Eye (tissue), 1 donor: ENCODE data around the gene ZFR.
"Not testable (repeated sequence)": the region's sequence is repeated elsewhere in the genome, so short reads cannot be mapped to it uniquely, and the experiment has no call there.

ENCODE experiments used
- DNase-seq: peaks from one replicate; pipeline ENCODE4 v3.0.0-alpha.2; 2015

Gene ZFR

GRCh38 chr5:32355686-32356085, 88.9 kb downstream of the ZFR start:
- no peak for DNase-seq

DNA sequence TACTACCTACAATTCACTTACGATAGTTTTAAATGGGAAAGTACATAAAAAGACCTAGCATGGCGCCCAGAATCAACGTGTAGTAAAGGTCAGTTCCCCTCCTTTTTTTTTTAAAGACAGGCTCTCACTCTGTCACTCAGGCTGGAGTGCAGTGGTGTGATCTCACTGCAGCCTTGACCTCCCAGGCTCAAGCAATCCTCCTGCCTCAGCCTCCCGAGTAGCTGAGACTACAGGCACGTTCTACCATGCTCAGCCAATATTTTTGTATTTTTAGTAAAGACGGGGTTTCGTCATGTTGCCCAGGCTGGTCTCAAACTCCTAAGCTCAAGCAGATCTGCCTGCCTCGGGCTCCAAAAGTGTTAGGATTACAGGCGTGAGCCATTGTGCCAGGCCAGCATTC, 91.1 kb downstream of the ZFR start:
- DNase-seq, result no peak

DNA sequence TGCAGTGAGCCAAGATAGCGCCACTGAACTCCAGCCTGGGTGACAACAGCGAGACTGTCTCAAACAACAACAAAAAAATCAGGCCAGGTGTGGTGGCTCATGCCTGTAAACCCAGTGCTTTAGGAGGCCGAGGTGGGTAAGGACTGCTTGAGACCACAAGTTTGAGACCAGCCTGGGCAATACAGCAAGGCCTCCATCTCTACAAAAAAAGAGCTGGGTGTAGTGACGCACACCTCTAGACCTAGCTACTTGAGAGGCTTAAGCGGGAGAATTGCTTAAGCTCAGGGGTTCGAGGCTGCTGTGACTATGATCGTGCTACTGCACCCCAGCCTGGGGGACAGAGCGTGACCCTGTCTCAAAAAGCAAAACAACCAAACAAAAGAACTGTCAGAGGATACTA, 91.9 kb downstream of the ZFR start:
- DNase-seq, result no peak

GRCh38 chr5:32346869-32347268, 97.7 kb downstream of the ZFR start:
- DNase-seq, result no peak

DNA sequence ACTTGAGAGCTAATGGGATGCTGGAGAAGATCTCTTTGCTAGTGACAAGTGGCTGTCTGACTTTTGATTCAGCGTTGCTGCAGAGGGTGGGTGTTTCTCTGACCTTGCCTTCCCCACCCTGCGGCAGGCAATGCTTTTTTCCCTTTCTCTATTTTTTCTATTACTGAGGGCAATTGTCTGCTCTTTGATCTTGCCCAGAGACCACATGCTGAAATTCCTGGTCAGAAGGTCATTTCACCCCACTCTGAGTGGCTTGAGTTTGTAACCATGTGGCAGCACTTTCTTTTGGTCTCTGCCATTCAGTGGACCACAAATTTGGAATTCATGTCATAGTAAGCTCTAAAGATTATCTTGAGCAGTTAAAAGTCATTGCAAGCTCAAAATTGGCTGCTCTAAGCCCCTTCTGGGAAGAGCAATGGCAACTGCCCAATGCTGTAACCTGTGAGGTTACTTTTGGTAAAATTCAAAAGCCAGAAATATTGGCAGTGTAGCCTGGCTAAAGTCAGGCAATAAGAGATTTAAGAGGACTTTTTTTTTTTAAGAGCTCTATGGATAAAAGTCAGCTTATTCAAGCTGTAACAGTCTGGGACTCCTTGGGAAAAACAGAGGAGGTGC, 101.4 kb downstream of the ZFR start:
- DNase-seq, result no peak

- DNase-seq, result no peak
Measured at GRCh38 chr5:32342656-32343055, 101.9 kb downstream of the ZFR start.

GRCh38 chr5:32339878-32340277, 104.7 kb downstream of the ZFR start:
- no peak for DNase-seq

DNA sequence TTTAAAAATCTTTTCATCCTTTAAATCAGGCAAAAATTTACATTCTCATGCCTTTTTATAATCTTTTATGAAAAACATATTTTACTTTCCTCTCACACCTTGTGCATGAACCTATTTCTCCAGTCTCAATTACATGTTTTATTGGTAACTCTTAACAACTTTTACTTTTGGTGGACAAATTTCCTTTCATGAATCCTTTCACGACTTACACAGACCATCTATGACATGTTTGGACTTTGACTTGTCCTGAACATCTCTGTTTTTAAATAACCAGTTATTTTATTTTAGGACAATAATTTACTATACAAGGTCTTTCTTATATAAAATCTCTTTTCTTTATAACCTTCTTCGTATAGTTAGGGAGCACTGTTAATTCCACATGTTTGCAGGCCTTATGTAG, 105.3 kb downstream of the ZFR start:
- DNase-seq, result peak; percentile 51

DNA sequence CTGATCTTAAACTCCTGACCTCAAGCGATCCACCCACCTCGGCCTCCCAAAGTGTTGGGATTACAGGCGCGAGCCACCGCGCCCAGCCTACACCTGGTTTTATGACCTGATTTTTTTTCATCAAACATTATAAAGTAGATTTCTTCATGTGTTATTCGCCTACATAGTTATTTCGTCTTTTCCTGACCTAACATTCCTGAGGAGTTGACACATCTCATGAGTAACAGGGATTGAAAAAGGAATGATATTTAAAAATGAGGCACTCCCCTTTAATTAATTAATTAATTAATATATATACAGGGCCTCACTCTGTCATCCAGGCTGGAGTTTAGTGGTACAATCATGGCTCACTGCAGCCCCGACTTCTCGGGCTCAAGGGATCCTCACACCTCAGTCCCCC, 111.6 kb downstream of the ZFR start:
- no peak for DNase-seq

GRCh38 chr5:32332361-32332760, 112.2 kb downstream of the ZFR start:
- no peak for DNase-seq

DNA sequence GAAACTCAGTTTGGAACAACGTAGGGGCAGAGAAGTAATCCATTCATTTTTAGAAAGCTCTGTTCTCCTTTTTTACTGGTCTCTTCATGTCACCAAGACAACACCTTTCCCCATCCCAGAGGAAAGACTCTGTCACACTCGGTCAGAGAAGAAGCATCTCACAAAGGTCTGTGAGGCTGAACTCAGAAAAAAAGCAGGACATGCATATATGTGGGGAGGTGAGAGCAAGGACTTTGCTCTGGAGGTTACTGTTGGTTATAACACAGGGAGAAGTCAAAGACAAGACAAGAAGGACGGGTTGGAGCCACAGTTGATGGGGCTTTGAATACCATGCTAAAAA, 112.6 kb downstream of the ZFR start:
- no peak for DNase-seq

DNA sequence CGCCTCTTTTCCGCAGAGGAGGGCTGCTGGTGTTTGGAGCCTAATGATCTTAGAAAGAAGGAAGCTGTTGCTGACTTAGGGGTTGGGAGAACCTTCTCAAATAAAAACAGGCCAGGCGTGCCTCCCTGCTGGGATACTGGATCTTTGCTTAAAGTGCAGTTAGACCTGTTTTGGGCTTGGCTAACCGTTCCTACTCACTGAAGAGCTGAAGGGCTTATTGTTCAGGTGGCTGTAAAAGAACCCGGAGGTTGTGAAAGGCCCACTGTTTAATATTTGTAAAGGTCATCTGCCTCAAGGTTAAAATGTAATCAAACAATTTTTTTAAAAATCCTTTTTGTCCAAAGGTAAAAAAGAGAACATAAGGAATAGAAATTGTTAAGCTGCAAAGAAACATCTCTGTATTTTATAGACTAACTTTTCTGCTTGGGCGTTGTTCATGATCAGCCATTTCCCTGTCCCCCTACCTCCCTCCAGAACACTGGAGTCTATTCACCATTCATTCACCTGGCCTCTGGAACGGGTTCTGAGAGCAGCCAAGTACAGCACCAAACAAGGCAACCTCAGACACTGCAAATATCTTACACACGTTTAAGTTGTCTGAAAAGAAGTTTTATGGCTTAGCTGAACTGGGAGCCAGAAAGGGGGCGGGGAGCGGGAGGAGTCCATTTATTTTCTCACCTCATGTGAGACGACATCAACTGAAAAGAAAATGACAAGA, 113.2 kb downstream of the ZFR start:
- no peak for DNase-seq

DNA sequence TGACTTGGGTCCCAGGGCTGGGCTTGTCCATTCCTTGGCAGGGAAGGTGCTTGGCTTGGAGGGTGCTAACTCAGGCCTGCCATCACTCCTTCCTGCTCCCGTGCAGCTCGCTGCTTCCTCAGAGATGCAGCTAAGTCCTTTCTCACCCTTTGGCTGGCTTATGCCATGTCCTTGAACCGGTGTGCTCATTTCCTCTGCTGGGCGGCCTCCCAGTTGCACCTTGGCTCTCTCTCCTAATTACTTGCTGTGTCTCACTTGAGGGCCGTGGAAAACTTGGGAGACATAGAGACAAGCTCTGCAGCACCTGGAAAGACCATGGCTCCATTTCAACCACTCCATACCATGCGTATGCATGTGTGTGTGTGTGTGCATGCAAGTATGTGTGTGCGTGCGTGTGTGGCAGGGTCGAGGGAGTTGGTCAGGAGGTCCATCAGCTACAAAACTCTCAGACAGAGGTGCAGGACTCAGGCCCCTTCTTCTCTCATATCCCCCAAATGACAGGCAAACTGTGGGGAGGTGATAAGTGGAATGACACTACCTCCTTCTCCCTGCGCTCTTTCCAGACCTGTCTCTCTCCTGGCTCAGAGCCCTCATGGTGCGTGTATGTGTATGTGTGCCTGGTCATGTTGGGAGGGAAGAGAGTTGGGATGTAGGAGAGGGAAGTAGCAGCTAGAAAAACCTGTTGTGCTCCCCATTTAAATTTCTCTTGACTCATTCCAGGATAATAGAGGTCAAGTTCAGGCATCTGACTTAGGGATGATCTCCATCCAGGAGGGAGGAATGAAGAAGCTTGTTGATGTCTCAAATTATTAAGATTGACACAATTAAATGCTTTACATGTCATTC, 114.2 kb downstream of the ZFR start:
- no peak for DNase-seq

DNA sequence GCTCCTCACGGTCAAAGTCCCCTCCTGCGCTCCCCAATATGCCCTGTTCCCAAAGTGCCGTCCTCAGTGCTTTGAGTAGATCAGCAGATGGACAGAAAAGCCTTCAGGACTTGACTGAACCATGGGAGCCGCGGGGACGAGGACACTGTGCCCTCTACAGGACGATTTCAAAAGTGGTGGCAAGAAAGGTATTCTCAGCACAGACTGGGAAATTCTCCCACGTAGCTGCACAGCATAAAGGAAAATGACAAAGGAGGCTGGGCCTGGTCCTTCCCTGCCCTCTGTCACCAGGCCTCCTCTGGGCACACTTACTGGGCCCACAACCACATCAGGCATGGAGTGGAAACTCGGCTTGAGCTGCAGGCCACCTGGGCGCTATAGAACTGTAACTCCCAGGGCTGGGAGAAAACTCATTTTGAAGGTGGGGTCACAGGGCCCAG, 115.1 kb downstream of the ZFR start:
- peak; percentile 61 for DNase-seq

- DNase-seq, result no peak
Measured at GRCh38 chr5:32326216-32326772, 118.2 kb downstream of the ZFR start.

DNA sequence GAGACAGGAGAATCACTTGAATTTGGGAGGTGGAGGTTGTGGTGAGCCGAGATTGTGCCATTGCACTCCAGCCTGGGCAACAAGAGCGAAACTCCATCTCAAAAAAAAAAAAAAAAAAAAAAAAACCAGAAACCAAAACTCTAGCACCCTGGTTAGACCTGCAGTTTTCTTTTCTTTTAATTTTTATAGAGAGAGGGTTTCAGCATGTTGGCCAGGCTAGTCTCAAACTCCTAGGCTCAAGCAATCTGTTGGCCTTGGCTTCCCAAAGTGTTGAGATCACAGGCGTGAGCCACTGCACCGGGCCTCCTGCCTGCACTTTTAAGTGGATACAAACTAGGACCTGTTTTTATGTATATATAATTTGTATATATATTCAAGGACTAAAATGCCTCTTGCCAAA, 118.9 kb downstream of the ZFR start:
- DNase-seq, result no peak

DNA sequence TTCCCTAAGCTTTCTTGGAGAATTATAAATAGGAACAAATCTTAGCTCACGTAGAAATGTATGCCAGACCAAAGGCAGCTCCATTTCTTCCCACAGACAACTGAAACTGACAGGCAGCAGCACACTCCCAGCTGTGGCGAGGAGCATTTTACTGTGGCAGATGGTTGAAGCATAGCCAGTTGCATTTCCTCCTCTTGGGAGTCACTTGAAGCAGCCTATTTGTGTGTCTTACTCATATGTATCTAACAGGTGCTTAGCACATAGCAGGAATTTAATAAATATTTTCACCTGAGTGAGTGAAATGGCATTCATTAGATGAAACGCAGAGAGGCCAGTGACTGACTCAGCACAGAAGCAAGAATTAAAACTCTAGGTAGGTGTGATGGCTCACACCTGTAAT, 119.5 kb downstream of the ZFR start:
- DNase-seq, result peak; percentile 29

GRCh38 chr5:32323741-32324140, 120.8 kb downstream of the ZFR start:
- DNase-seq, result no peak

DNA sequence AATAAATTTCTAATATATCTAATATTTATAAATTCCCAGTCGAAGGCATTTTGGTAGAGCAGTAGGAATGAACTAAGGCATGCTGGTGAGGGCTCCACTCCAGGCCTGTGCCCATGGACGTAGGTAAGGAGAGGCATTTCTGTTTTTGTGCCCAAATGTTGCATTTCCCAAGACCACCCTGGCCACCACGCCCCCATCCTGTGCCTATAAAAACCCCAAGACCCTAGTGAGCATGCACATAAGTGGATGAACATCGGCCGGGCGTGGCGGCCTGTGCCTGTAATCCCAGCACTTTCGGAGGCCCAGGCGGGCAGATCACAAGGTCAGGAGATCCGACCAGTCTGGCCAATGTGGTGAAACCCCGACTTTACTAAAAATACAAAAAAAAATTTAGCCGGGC, 121.7 kb downstream of the ZFR start:
- DNase-seq, result no peak

DNA sequence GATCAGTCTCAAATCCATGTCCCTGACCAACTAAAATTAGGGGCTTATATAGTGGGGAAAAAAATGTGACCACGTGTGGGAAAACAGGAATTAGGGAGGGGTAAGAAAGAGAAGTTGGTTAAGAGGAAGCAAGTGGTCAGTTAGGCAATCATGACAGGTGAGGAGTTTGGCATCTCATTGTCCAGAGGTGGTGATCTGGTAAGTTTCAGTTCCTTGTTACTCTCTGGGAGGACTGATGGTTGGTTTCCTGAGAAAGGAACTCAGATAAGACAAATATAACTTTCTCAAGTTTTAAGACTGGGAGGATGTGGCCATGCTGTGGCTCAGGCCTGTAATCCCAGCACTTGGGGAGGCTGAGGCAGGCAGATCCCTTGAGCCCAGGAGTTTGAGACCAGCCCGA, 122.8 kb downstream of the ZFR start:
- not testable (repeated sequence) for DNase-seq

DNA sequence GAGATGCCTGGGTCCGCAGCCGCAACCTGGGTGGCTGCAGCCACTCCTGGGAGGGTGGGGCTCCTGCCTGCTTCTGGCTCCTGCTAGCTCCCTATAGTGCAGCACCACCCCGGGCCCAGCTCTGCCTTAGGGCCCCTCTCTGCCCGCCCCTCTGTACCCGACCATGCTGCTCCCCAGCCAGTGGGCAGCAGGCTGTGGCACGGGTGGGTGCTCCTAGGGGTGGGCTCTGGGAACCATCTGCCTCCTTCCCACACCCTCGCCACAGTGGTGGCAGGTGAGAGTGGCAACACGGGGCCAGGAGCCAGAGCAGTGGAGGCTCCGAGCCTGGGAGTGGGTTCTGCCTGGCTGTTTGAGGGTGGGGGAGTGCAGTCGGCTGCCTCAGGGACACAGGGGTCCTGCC, 124.0 kb downstream of the ZFR start:
- no peak for DNase-seq

DNA sequence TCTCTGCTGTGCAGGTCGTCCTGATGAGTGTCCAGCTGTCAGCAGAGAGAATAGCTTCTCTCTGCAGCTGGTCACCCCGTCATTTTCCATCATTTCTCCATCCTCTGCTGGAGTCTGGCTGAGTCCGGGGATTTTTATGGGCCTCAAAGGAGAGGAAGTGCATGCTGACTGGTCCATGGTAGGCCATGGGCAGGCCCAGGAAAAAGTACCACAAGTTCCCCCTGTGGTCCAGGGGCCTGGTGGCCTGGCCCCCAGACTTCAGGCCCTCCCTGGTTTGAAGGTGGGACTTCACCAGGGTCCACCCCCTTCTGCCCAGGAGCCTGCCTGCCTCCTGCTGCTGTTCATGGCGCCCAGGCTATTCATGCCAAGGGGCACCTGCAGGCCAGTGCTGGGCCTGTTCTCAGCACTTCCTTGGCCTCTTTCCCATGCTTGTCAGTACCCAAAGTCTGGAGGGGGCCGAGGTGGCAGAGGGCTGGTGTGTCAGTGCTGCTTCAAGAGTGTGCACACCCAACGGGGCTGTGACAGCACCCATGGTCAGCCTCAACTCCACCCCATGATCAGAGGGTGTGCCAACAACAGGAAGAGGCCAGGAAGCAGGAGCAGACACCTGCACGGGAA, 124.5 kb downstream of the ZFR start:
- no peak for DNase-seq

- DNase-seq, result no peak
Measured at GRCh38 chr5:32319392-32319791, 125.1 kb downstream of the ZFR start.
